H54 (cell line): ENCODE measurements around the gene GABRB2.
A peak's percentile ranks its signal among the peaks of the same experiment; 100 is the strongest.

Experiments used
- DNase-seq: peaks from one replicate; pipeline ENCODE4 v3.0.0; 2011; ENCODE audit warnings: low spot score, mixed read lengths; ENCODE audit not compliant: insufficient read length
- FAIRE-seq: peaks from 3 replicates; lab custom pipeline; 2011; peaks lifted over from hg19 to GRCh38; lab: Jason Lieb, UNC
- POLR2A ChIP-seq: IDR thresholded peaks from 2 replicates; pipeline ENCODE4 v1.6.1; 2011; ENCODE audit warnings: low read depth, mild to moderate bottlenecking, low read length

The GABRB2 gene

GRCh38 chr5:161546470-161547301 is at the start of gene GABRB2:
GABRB2 (minus strand) TSS chr5:161546725; CDS start chr5:161546643, 82 bp downstream.
- FAIRE-seq (no peak), DNase-seq (no peak)
- TF ChIP-seq POLR2A = no peak

GRCh38 chr5:161585798-161586197 is 39.3 kb upstream of the GABRB2 start:
- DNase-seq = no peak
- FAIRE-seq = no peak
- no peak for TF ChIP-seq POLR2A

GRCh38 chr5:161580621-161581020 is 34.1 kb upstream of the GABRB2 start:
- TF ChIP-seq POLR2A = no peak
- DNase-seq (no peak), FAIRE-seq (no peak)

GRCh38 chr5:161572914-161573313 is 26.4 kb upstream of the GABRB2 start:
- FAIRE-seq = no peak
- no peak for TF ChIP-seq POLR2A

GRCh38 chr5:161566081-161566480 is 19.6 kb upstream of the GABRB2 start:
- FAIRE-seq = no peak
- no peak for TF ChIP-seq POLR2A
- DNase-seq = no peak

More at GRCh38 chr5:161572914-161573313, 26.4 kb upstream of the GABRB2 start:
- no peak for DNase-seq

GRCh38 chr5:161562446-161562845 is 15.9 kb upstream of the GABRB2 start:
- TF ChIP-seq POLR2A = no peak
- DNase-seq (no peak), FAIRE-seq (no peak)

GRCh38 chr5:161549106-161549505 is 2.6 kb upstream of the GABRB2 start:
- DNase-seq (no peak), FAIRE-seq (no peak)
- TF ChIP-seq POLR2A = no peak

GRCh38 chr5:161548487-161549094 is 2.1 kb upstream of the GABRB2 start:
- no peak for DNase-seq
- FAIRE-seq = no peak
- no peak for TF ChIP-seq POLR2A

GRCh38 chr5:161547738-161548486 is 1.4 kb upstream of the GABRB2 start:
- TF ChIP-seq POLR2A = no peak
- FAIRE-seq (no peak), DNase-seq (no peak)

- DNase-seq (no peak), FAIRE-seq (no peak)
Measured at GRCh38 chr5:161547406-161547737, 847 bp upstream of the GABRB2 start.

GRCh38 chr5:161546095-161546469 is 443 bp downstream of the GABRB2 start:
- no peak for DNase-seq
- no peak for FAIRE-seq
- TF ChIP-seq POLR2A = no peak

More at GRCh38 chr5:161547406-161547737, 847 bp upstream of the GABRB2 start:
- no peak for TF ChIP-seq POLR2A

GRCh38 chr5:161545344-161546094 is 1.0 kb downstream of the GABRB2 start:
- no peak for TF ChIP-seq POLR2A
- DNase-seq (no peak), FAIRE-seq (no peak)

GRCh38 chr5:161544350-161544765 is 2.2 kb downstream of the GABRB2 start:
- FAIRE-seq (no peak), DNase-seq (peak; percentile 28)
- TF ChIP-seq POLR2A = no peak
